ENCODE results near the gene FBXO21.
"Not testable (repeated sequence)": the region's sequence is repeated elsewhere in the genome, so short reads cannot be mapped to it uniquely, and the experiment has no call there.

The FBXO21 gene

GRCh38 chr12:117199956-117200744 lies 9.9 kb upstream of the FBXO21 start:
- not testable (repeated sequence) for DNase-seq

DNA sequence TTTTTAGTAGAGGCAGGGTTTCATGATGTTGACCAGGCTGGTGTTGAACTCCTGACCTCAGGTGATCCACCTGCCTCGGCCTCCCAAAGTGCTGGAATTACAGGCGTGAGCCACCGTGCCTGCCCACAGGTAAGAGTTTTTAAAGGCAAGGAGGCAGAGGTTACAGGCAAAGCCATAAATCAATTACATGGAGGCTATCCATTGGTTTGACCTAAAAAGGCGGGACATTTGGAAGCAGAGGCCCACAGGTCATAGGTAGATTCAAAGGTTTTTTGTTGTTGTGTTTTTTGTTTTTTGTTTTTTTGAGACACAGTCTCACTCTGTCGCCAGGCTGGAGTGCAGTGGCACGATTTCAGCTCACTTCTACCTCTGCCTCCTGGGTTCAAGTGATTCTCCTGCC lies 6.1 kb upstream of the FBXO21 start:
- not testable (repeated sequence) for DNase-seq

GRCh38 chr12:117195027-117195426 lies 4.8 kb upstream of the FBXO21 start:
- DNase-seq = not testable (repeated sequence)

DNA sequence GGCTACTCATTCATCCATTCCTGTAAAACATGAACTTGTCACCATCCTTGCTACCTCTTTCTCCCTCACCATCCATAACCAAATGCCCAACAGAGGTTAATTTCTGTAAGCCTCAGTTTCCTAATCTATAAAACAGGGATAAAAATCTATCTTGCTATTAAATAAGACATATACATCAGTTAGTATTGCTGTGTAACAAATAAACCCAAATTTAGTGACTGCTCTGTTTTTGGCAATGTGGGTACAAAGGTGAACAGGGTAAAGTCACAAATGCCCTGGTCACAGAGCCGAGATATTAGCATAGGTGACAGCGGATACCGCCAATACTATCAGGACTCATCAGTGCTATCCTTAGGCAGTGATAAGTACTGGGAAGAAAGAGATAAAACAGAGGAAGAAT lies 3.6 kb upstream of the FBXO21 start:
- DNase-seq = no peak

GRCh38 chr12:117192581-117192980 lies 2.3 kb upstream of the FBXO21 start:
- DNase-seq = not testable (repeated sequence)

- DNase-seq = no peak
Observed at GRCh38 chr12:117192057-117192456, 1.8 kb upstream of the FBXO21 start.

DNA sequence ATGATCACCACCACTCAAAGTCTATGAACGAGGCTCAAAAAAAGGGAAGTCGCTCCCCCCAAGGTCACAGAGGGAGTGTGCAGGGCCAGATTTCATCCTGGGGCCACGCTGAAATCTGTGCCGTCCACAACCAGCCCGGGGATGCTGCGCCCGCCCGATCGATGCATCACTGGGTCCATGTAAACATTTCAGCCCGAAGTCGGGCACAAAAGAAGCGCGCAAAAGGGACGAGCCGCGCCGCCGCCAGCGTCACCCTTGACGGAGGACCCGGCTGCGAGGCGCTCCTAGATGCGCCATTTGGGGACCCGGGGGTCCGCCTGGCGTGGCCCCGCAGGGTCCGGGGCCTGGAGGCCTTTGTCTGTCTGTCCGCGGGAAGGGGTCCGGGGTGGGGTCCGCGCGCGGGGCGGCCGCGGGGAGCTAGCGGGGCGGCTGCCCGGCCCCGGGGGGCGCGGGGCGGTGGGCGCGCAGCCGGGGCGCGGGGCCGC lies 503 bp downstream of the FBXO21 start:
- peak; percentile 46 for DNase-seq

DNA sequence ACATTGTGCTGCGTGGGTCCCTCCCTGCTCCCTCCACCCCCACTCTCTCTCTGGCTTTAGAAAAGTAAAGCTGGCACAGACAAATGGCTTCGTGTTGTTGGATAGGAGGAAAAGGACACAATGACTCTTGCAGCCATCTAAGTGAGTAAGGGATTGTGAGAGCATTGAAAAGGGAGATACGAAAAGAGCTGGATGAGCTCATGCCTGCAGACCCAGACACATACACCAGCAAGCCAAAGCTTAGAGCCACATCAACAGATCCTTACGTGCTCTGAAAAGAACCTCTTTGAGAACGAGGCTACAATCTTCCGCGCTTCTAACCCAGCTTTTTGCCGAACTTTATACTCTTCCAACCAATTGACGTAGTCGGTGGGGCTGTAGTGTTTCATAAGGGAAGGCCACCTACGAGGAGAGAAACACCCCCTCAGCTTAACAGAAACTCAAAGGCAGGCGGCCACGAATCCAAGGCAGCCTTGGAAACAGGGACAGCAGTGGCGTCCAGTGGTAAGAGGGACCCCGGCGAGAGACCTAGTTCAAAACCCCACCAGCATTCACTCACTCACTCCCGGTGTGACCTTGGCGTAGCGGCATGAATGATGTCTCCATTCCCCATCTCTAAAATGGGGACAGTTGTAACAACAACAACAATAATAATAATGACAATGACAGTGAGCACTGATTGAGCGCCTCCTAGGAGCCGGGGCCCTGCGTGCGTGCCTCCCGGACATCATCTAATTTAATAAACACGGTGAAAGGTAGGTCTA lies 1.1 kb downstream of the FBXO21 start:
- peak; percentile 46 for DNase-seq

GRCh38 chr12:117188121-117188665 lies 2.1 kb downstream of the FBXO21 start:
- no peak for DNase-seq

DNA sequence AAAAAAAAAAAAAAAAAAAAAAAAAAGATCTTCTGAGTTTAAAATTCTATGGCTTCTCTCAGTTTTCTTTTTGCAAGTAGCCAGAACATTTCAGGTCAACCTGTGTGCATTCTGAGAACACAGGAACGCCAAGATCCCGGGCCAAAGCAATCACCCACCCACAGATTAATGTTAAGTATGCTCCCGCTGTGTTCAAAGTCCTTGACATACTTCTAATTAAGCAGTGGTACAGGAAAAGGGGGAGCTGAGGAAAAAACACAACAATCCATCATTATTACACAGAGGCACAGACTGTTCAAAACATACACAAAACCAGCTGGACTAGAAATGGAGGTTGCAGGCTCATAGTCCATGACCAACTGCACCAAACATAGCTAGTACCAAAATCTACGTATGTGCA lies 2.8 kb downstream of the FBXO21 start:
- no peak for DNase-seq

- DNase-seq = no peak
Observed at GRCh38 chr12:117182866-117183265, 7.4 kb downstream of the FBXO21 start.

GRCh38 chr12:117181468-117181843 lies 8.8 kb downstream of the FBXO21 start:
- not testable (repeated sequence) for DNase-seq

- no peak for DNase-seq
Observed at GRCh38 chr12:117180758-117181467, 9.4 kb downstream of the FBXO21 start.

- DNase-seq = no peak
Observed at GRCh38 chr12:117178745-117179144, 11.5 kb downstream of the FBXO21 start.

GRCh38 chr12:117178301-117178700 lies 12.0 kb downstream of the FBXO21 start:
- DNase-seq = no peak

- DNase-seq = no peak
Observed at GRCh38 chr12:117172168-117172567, 18.1 kb downstream of the FBXO21 start.

- no peak for DNase-seq
Observed at GRCh38 chr12:117171499-117172162, 18.6 kb downstream of the FBXO21 start.

DNA sequence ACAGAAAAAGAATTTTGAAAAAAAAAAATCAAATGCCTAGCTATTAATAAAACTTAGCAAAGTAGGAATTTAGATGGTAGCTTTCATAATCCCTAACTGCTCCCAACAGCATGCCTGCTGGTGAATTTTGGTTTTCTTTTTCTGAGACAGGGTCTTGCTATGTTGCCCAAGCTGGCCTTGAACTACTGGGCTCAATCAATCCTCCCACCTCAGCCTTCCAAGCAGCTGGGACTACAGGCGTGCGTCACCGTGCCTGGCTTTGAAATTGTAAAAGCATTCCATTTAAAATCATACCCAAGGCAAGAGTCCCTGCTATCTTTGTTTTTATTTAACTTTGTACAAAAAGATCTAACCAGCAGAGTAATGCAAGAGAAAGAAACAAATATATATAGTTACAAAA lies 20.7 kb downstream of the FBXO21 start:
- DNase-seq = no peak

- DNase-seq = no peak
Observed at GRCh38 chr12:117168976-117169375, 21.3 kb downstream of the FBXO21 start.

GRCh38 chr12:117167769-117168168 lies 22.5 kb downstream of the FBXO21 start:
- no peak for DNase-seq

GRCh38 chr12:117166107-117166506 lies 24.2 kb downstream of the FBXO21 start:
- no peak for DNase-seq

- DNase-seq = no peak
Observed at GRCh38 chr12:117165342-117165741, 24.9 kb downstream of the FBXO21 start.

DNA sequence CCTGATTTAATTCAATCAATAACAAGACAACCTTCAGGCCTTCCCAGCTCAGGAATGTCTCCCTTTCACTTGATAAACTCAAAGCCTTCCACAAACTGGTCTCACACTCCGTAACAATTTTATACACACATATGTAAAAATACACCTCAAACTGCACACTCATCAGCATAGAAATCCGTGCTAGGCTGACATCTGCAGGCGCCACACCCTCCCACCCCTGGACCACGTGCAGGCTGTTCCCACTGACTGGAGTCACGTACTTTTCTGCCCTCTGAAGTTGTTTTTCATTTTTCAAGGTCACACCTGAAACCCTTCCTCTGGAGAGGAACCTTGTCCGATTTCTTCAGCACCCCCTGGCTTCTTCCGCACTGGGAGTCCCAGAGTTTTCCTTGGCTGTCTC lies 27.6 kb downstream of the FBXO21 start:
- no peak for DNase-seq

All from femur (tissue), 1 donor.